H1 (cell line): ENCODE results near the gene MLF2.
"Not testable (repeated sequence)": the region's sequence is repeated elsewhere in the genome, so short reads cannot be mapped to it uniquely, and the experiment has no call there.

Experiments used
- CEBPB ChIP-seq: IDR thresholded peaks from 2 replicates; pipeline ENCODE4 v1.6.1; 2012; ENCODE audit warnings: low read depth, low read length
- RFX5 ChIP-seq: IDR thresholded peaks from 2 replicates; pipeline ENCODE4 v1.6.1; 2011; ENCODE audit warnings: low read depth, low read length, improper control_type of control experiment, borderline replicate concordance
- TF ChIP-seq, protein P1 (sequence below), 3 experiments: IDR thresholded peaks; 1 replicate in 2 of 3; 2 replicates in 1 of 3; pipeline versions ENCODE4 v1.5.1 to v1.6.1; 2011; ENCODE audit warnings: low read length in 3 of 3, mild to moderate bottlenecking in 3 of 3, inconsistent platforms in 2 of 3, low read depth in 1 of 3, moderate library complexity in 1 of 3; ENCODE audit not compliant: insufficient read depth in 1 of 3; ENCODE audit errors: control extremely low read depth in 1 of 3

GRCh38 chr12:6742080-6742479 is 10.9 kb downstream of the MLF2 start:
- TF ChIP-seq, protein P1, sequence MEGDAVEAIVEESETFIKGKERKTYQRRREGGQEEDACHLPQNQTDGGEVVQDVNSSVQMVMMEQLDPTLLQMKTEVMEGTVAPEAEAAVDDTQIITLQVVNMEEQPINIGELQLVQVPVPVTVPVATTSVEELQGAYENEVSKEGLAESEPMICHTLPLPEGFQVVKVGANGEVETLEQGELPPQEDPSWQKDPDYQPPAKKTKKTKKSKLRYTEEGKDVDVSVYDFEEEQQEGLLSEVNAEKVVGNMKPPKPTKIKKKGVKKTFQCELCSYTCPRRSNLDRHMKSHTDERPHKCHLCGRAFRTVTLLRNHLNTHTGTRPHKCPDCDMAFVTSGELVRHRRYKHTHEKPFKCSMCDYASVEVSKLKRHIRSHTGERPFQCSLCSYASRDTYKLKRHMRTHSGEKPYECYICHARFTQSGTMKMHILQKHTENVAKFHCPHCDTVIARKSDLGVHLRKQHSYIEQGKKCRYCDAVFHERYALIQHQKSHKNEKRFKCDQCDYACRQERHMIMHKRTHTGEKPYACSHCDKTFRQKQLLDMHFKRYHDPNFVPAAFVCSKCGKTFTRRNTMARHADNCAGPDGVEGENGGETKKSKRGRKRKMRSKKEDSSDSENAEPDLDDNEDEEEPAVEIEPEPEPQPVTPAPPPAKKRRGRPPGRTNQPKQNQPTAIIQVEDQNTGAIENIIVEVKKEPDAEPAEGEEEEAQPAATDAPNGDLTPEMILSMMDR (IDR thresholded peaks at IDR 0.05; ENCODE audit: control extremely low read depth in 1 of 3, insufficient read depth in 1 of 3, low read depth in 1 of 3, low read length in 3 of 3), result not testable (repeated sequence)
- TF ChIP-seq RFX5, CEBPB: not testable (repeated sequence)
